HepG2 (cell line): ENCODE results near the gene RNF222. TPM values are rescaled to one million over a fixed set of nuclear protein-coding genes. Genes with fewer than 3 reads are reported as not detected.

Experiments used
- AFF4 ChIP-seq: sonication (generic); formaldehyde crosslinking; IDR thresholded peaks from 2 replicates; pipeline ENCODE4 v1.4.0; 2020; ENCODE audit warnings: missing genetic modification reagents
- DBP ChIP-seq: sonication (generic); formaldehyde crosslinking; IDR thresholded peaks from 2 replicates; pipeline ENCODE4 v1.4.0; 2020; ENCODE audit warnings: missing genetic modification reagents; ENCODE audit errors: not compliant biosample characterization
- FOXO1 ChIP-seq: sonication (generic); formaldehyde crosslinking; IDR thresholded peaks from 2 replicates; pipeline ENCODE4 v1.4.0; 2020; ENCODE audit warnings: missing genetic modification reagents
- GABPB1 ChIP-seq: IDR thresholded peaks from 2 replicates; pipeline ENCODE4 v1.6.1; 2016; ENCODE audit warnings: mild to moderate bottlenecking, missing genetic modification reagents, moderate library complexity, missing compliant biosample characterization
- KDM6A ChIP-seq: IDR thresholded peaks from 2 replicates; pipeline ENCODE4 v1.6.1; 2016; ENCODE audit warnings: low read depth
- NKX3-1 ChIP-seq: sonication (generic); formaldehyde crosslinking; IDR thresholded peaks from 2 replicates; pipeline ENCODE4 v1.5.0; 2020; ENCODE audit warnings: missing genetic modification reagents
- RBM22 ChIP-seq: fragments of 200-400 bp; formaldehyde crosslinking; optimal IDR thresholded peaks from 2 replicates; pipeline ENCODE3; 2017; ENCODE audit warnings: mild to moderate bottlenecking, low read length, moderate library complexity
- SPEN ChIP-seq: sonication (generic); formaldehyde crosslinking; IDR thresholded peaks from 2 replicates; pipeline ENCODE4 v1.5.1; 2020; ENCODE audit warnings: low read depth, mild to moderate bottlenecking, missing genetic modification reagents
- YEATS4 ChIP-seq: sonication (generic); formaldehyde crosslinking; IDR thresholded peaks from 2 replicates; pipeline ENCODE4 v1.4.0; 2020; ENCODE audit warnings: missing genetic modification reagents, borderline replicate concordance
- ZFAT ChIP-seq: sonication (generic); formaldehyde crosslinking; conservative IDR thresholded peaks from 2 replicates; pipeline ENCODE4 v1.8.1; 2023; ENCODE audit warnings: missing genetic modification reagents, inconsistent platforms
- ZFX ChIP-seq: sonication (generic); formaldehyde crosslinking; IDR thresholded peaks from 2 replicates; pipeline ENCODE4 v1.4.0; 2020; ENCODE audit warnings: mild to moderate bottlenecking, low read depth, missing genetic modification reagents, moderate library complexity
- ZNF333 ChIP-seq: sonication (generic); formaldehyde crosslinking; IDR thresholded peaks from 2 replicates; pipeline ENCODE4 v1.4.0; 2020; ENCODE audit warnings: mild to moderate bottlenecking, missing genetic modification reagents, borderline replicate concordance
- polyA plus RNA-seq, 8 experiments: library from polyadenylated mRNA; depleted of rRNA in 3 of 8; stranded (reverse) in 7 of 8; unstranded in 1 of 8; fragments of >200 nt; fragmentation: Illumina TruSeq in 4 of 8; extraction: Trizol in 4 of 8; gene quantifications; 2 replicates each; pipeline versions ENCODE4 v1.2.1 to v1.2.3, GENCODE V29; 2011 to 2016; ENCODE audit warnings: low read depth in 4 of 8, missing spikeins in 1 of 8, mixed read lengths in 1 of 8; ENCODE audit not compliant: insufficient read depth in 1 of 8
- total RNA-seq, 5 experiments: library from RNA; depleted of rRNA; stranded (reverse); fragments of >200 nt; fragmentation: Illumina TruSeq; extraction: Trizol; gene quantifications; 2 replicates each; pipeline ENCODE4 v1.2.3, GENCODE V29; 2016; ENCODE audit warnings: low read depth in 1 of 5
- TF ChIP-seq, protein P1 (sequence below): sonication (generic); formaldehyde crosslinking; IDR thresholded peaks from 2 replicates; pipeline ENCODE4 v1.9.0; 2022; ENCODE audit warnings: missing genetic modification reagents, mild to moderate bottlenecking, borderline replicate concordance
- TF ChIP-seq, protein P2 (sequence below): sonication (generic); formaldehyde crosslinking; IDR thresholded peaks from 2 replicates; pipeline ENCODE4 v1.5.0; 2020; ENCODE audit warnings: mild to moderate bottlenecking, missing genetic modification reagents, borderline replicate concordance

RNF222 gene
- total and polyA plus RNA-seq, 2 of the 13 experiments (the other 11 are each of a cell fraction or from before 2014, with no cell fraction given), result not detected

GRCh38 chr17:8383143-8383822, 14.3 kb downstream of the RNF222 start, which contains the start of gene RPL26 (continued):
- TF ChIP-seq, protein P1, sequence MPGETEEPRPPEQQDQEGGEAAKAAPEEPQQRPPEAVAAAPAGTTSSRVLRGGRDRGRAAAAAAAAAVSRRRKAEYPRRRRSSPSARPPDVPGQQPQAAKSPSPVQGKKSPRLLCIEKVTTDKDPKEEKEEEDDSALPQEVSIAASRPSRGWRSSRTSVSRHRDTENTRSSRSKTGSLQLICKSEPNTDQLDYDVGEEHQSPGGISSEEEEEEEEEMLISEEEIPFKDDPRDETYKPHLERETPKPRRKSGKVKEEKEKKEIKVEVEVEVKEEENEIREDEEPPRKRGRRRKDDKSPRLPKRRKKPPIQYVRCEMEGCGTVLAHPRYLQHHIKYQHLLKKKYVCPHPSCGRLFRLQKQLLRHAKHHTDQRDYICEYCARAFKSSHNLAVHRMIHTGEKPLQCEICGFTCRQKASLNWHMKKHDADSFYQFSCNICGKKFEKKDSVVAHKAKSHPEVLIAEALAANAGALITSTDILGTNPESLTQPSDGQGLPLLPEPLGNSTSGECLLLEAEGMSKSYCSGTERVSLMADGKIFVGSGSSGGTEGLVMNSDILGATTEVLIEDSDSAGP (CRISPR knock-in tag), result peak; percentile 84
- no peak; the same call in 1 of the 2 replicates for TF ChIP-seq AFF4
- TF ChIP-seq ZNF333, result no peak
- no peak for TF ChIP-seq RBM22
- TF ChIP-seq NKX3-1, result no peak
- TF ChIP-seq SPEN, result peak; percentile 95; the same call in 1 of the 2 replicates
- peak; percentile 65; the same call in 1 of the 2 replicates for TF ChIP-seq ZFX
- no peak for TF ChIP-seq KDM6A
- peak; percentile 85 for TF ChIP-seq YEATS4 (CRISPR knock-in tag)
- TF ChIP-seq FOXO1, result no peak; the same call in 1 of the 2 replicates
- TF ChIP-seq, protein P2, sequence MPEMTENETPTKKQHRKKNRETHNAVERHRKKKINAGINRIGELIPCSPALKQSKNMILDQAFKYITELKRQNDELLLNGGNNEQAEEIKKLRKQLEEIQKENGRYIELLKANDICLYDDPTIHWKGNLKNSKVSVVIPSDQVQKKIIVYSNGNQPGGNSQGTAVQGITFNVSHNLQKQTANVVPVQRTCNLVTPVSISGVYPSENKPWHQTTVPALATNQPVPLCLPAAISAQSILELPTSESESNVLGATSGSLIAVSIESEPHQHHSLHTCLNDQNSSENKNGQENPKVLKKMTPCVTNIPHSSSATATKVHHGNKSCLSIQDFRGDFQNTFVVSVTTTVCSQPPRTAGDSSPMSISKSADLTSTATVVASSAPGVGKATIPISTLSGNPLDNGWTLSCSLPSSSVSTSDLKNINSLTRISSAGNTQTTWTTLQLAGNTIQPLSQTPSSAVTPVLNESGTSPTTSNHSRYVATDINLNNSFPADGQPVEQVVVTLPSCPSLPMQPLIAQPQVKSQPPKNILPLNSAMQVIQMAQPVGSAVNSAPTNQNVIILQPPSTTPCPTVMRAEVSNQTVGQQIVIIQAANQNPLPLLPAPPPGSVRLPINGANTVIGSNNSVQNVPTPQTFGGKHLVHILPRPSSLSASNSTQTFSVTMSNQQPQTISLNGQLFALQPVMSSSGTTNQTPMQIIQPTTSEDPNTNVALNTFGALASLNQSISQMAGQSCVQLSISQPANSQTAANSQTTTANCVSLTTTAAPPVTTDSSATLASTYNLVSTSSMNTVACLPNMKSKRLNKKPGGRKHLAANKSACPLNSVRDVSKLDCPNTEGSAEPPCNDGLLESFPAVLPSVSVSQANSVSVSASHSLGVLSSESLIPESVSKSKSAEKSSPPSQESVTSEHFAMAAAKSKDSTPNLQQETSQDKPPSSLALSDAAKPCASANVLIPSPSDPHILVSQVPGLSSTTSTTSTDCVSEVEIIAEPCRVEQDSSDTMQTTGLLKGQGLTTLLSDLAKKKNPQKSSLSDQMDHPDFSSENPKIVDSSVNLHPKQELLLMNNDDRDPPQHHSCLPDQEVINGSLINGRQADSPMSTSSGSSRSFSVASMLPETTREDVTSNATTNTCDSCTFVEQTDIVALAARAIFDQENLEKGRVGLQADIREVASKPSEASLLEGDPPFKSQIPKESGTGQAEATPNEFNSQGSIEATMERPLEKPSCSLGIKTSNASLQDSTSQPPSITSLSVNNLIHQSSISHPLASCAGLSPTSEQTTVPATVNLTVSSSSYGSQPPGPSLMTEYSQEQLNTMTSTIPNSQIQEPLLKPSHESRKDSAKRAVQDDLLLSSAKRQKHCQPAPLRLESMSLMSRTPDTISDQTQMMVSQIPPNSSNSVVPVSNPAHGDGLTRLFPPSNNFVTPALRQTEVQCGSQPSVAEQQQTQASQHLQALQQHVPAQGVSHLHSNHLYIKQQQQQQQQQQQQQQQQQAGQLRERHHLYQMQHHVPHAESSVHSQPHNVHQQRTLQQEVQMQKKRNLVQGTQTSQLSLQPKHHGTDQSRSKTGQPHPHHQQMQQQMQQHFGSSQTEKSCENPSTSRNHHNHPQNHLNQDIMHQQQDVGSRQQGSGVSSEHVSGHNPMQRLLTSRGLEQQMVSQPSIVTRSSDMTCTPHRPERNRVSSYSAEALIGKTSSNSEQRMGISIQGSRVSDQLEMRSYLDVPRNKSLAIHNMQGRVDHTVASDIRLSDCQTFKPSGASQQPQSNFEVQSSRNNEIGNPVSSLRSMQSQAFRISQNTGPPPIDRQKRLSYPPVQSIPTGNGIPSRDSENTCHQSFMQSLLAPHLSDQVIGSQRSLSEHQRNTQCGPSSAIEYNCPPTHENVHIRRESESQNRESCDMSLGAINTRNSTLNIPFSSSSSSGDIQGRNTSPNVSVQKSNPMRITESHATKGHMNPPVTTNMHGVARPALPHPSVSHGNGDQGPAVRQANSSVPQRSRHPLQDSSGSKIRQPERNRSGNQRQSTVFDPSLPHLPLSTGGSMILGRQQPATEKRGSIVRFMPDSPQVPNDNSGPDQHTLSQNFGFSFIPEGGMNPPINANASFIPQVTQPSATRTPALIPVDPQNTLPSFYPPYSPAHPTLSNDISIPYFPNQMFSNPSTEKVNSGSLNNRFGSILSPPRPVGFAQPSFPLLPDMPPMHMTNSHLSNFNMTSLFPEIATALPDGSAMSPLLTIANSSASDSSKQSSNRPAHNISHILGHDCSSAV (CRISPR knock-in tag), result no peak
- TF ChIP-seq ZFAT (CRISPR knock-in tag), result no peak
- peak; percentile 91 for TF ChIP-seq GABPB1 (CRISPR knock-in tag)
- TF ChIP-seq DBP, result no peak
